Mesendoderm (in vitro differentiated cells): ENCODE measurements around the gene BRME1.

Experiments
- DNase-seq: peaks from one replicate; pipeline ENCODE4 v3.0.0; 2013
- H2AK5ac ChIP-seq: 2 replicates; pipeline ENCODE4 v1.6.1; 2013; ENCODE audit warnings: low read length, inconsistent platforms
- H2BK120ac ChIP-seq: 2 replicates; pipeline ENCODE4 v1.6.1; 2013; ENCODE audit warnings: low read depth, mild to moderate bottlenecking, low read length, moderate library complexity, mixed read lengths
- H2BK15ac ChIP-seq: replicated peaks from 2 replicates; pipeline ENCODE4 v1.6.1; 2013; ENCODE audit warnings: low read depth, mild to moderate bottlenecking, moderate library complexity
- H2BK5ac ChIP-seq: 2 replicates; pipeline ENCODE4 v1.6.1; 2013; ENCODE audit warnings: low read length, inconsistent platforms
- H3K18ac ChIP-seq: 2 replicates; pipeline ENCODE4 v1.6.1; 2013; ENCODE audit warnings: mild to moderate bottlenecking, low read length, mixed read lengths
- H3K23ac ChIP-seq: one replicate; pipeline ENCODE4 v1.6.1; 2013; ENCODE audit warnings: low read length
- H3K27ac ChIP-seq: 2 replicates; pipeline ENCODE4 v1.5.1; 2013; ENCODE audit warnings: low read depth, mild to moderate bottlenecking, inconsistent platforms, low read length, moderate library complexity
- H3K27me3 ChIP-seq: 2 replicates; pipeline ENCODE4 v1.6.1; 2013; ENCODE audit warnings: low read length, control low read depth, mild to moderate bottlenecking, inconsistent platforms; ENCODE audit not compliant: insufficient read depth, poor library complexity
- H3K36me3 ChIP-seq: 2 replicates; pipeline ENCODE4 v1.6.1; 2013; ENCODE audit warnings: low read length, inconsistent platforms; ENCODE audit not compliant: control insufficient read depth, insufficient read depth
- H3K4ac ChIP-seq: one replicate; pipeline ENCODE4 v1.6.1; 2013; ENCODE audit warnings: low read depth, mild to moderate bottlenecking, low read length, moderate library complexity
- H3K4me1 ChIP-seq: 2 replicates; pipeline ENCODE4 v1.6.1; 2013; ENCODE audit warnings: low read depth, low read length, inconsistent platforms; ENCODE audit not compliant: control insufficient read depth
- H3K4me2 ChIP-seq: 2 replicates; pipeline ENCODE4 v1.6.1; 2013; ENCODE audit warnings: low read length
- H3K4me3 ChIP-seq: 2 replicates; pipeline ENCODE4 v1.5.1; 2013; ENCODE audit warnings: mild to moderate bottlenecking, low read length
- H3K56ac ChIP-seq: one replicate; pipeline ENCODE4 v1.6.1; 2013; ENCODE audit warnings: low read length
- H3K79me1 ChIP-seq: 2 replicates; pipeline ENCODE4 v1.6.1; 2013; ENCODE audit warnings: low read length, inconsistent platforms
- H3K79me2 ChIP-seq: 2 replicates; pipeline ENCODE4 v1.6.1; 2013; ENCODE audit warnings: mild to moderate bottlenecking, low read length; ENCODE audit not compliant: control insufficient read depth, insufficient read depth
- H3K9ac ChIP-seq: 2 replicates; pipeline ENCODE4 v1.6.1; 2013; ENCODE audit warnings: low read length, inconsistent platforms
- H4K5ac ChIP-seq: one replicate; pipeline ENCODE4 v1.6.1; 2013; ENCODE audit warnings: low read length
- H4K8ac ChIP-seq: one replicate; pipeline ENCODE4 v1.6.1; 2013; ENCODE audit warnings: low read depth, mild to moderate bottlenecking, control low read depth, low read length, moderate library complexity
- WGBS: extraction: QIAGEN DNeasy Blood & Tissue Kit; methylation state at CpG from one replicate; pipeline ENCODE4 v1.1.7; 2013; ENCODE audit warnings: low lambda C conversion rate, missing lambda C conversion rate; ENCODE audit not compliant: insufficient coverage; ENCODE audit errors: extremely low coverage; 5-methylcytosine and 5-hydroxymethylcytosine counted together

The BRME1 gene

DNA sequence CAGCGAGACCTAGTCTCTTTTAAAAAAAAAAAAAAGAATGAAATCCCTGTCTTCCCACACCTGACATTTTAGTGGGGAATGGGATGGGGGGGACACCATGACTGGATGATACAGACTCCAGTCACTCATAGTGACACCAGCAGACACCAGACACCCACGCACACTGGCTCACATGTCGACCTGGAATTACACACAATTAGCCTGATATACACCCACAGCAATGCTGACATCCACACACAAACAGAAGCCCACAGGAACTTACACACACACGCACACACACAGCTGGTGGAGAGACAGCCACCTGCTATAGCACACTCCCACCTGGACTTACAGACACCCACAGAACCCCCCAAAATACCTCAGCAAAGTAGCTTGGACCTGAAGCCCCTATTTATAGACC is 37.3 kb downstream of the BRME1 start:
- Histone ChIP-seq H3K27me3 (no peaks in the 10 kb centered on the region), H3K36me3 (no peaks in the 10 kb centered on the region), H3K27ac (no peak overlapping the region), H3K79me1 (no peaks in the 10 kb centered on the region), H3K9ac (no peak overlapping the region), H2BK15ac (no peak overlapping the region), H2BK120ac (no peak overlapping the region), H3K56ac (no peak overlapping the region), H3K23ac (no peak overlapping the region), H3K4me2 (no peak overlapping the region), H3K4me1 (no peaks in the 10 kb centered on the region), H3K18ac (no peak overlapping the region), H2AK5ac (no peak overlapping the region), H4K5ac (no peak overlapping the region), H3K4me3 (no peak overlapping the region), H3K4ac (no peak overlapping the region), H4K8ac (no peak overlapping the region), H3K79me2 (no peaks in the 10 kb centered on the region), H2BK5ac (no peak overlapping the region)
- no CpG with 5 or more reads among the region's 4 CpGs for WGBS
- no peak for DNase-seq

DNA sequence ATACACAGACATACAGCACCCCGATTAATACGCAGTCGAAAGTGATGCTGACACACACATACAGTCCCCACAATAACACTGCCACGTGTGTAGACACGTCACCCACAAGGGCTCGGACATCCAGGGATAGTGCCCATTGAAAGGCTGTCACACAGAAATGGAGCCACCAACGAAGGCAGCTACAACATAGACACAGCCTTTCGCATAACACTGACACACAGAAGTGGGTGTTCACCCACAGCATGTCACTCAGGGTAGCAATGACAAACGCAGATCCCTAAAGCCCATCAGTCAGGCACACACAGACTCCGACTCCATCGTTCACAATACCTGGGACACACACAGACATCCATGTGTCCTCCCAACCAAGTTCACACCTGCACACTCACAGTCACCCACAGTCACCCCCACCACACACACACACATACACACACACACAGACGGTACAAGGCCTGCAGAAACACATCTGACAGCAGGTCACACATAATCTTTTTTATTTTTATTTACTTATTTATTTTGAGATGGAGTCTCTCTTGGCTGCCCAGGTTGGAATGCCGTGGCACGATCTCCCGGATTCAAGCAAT is 39.4 kb downstream of the BRME1 start:
- no peak overlapping the region for H3K23ac ChIP-seq
- peak overlapping the region; percentile 81 for H3K56ac ChIP-seq
- no peak overlapping the region for H2BK120ac ChIP-seq
- WGBS = no CpG with 5 or more reads among the region's 15 CpGs
- H3K4me3 ChIP-seq = no peak overlapping the region
- H3K9ac ChIP-seq = peak overlapping the region; percentile 60
- H3K79me1 ChIP-seq = no peaks in the 10 kb centered on the region
- no peak overlapping the region for H2BK5ac ChIP-seq
- H3K4me1 ChIP-seq = no peaks in the 10 kb centered on the region
- no peak overlapping the region for H4K8ac ChIP-seq
- H2BK15ac ChIP-seq = no peak overlapping the region
- H3K4me2 ChIP-seq = no peak overlapping the region
- H3K27ac ChIP-seq = no peak overlapping the region
- no peaks in the 10 kb centered on the region for H3K27me3 ChIP-seq
- no peak for DNase-seq
- H3K36me3 ChIP-seq = no peaks in the 10 kb centered on the region
- no peak overlapping the region for H4K5ac ChIP-seq
- H3K79me2 ChIP-seq = no peaks in the 10 kb centered on the region
- no peak overlapping the region for H2AK5ac ChIP-seq
- H3K4ac ChIP-seq = no peak overlapping the region
- H3K18ac ChIP-seq = no peak overlapping the region

- Histone ChIP-seq H3K23ac (no peak overlapping the region), H3K36me3 (no peaks in the 10 kb centered on the region), H3K4ac (peak overlapping the region; percentile 48), H2BK15ac (no peak overlapping the region), H2BK5ac (no peak overlapping the region), H3K56ac (peak overlapping the region; percentile 81), H3K79me2 (no peaks in the 10 kb centered on the region), H3K4me2 (peak overlapping the region; percentile 62), H3K27ac (no peak overlapping the region), H3K27me3 (no peaks in the 10 kb centered on the region), H2BK120ac (no peak overlapping the region), H3K4me1 (no peaks in the 10 kb centered on the region), H4K5ac (no peak overlapping the region), H3K18ac (peak overlapping the region; percentile 75), H4K8ac (peak overlapping the region; percentile 70), H2AK5ac (no peak overlapping the region), H3K4me3 (no peak overlapping the region), H3K9ac (peak overlapping the region; percentile 60), H3K79me1 (no peaks in the 10 kb centered on the region)
- no CpG with 5 or more reads among the region's 82 CpGs for WGBS
- no peak for DNase-seq
These were observed 40.1 kb downstream of the BRME1 start for GRCh38 chr19:13865571-13866462.

GRCh38 chr19:13864667-13865570 is 41.0 kb downstream of the BRME1 start:
- H3K23ac ChIP-seq = no peak overlapping the region
- H2BK15ac ChIP-seq = no peak overlapping the region
- no peak overlapping the region for H3K4ac ChIP-seq
- no CpG with 5 or more reads among the region's 113 CpGs for WGBS
- H3K4me3 ChIP-seq = no peak overlapping the region
- DNase-seq = no peak
- no peak overlapping the region for H2BK5ac ChIP-seq
- no peaks in the 10 kb centered on the region for H3K4me1 ChIP-seq
- H3K27ac ChIP-seq = no peak overlapping the region
- H3K79me2 ChIP-seq = no peaks in the 10 kb centered on the region
- no peak overlapping the region for H2BK120ac ChIP-seq
- H3K36me3 ChIP-seq = no peaks in the 10 kb centered on the region
- H4K8ac ChIP-seq = peak overlapping the region; percentile 70
- H3K9ac ChIP-seq = peak overlapping the region; percentile 36
- peak overlapping the region; percentile 67 for H3K56ac ChIP-seq
- H3K4me2 ChIP-seq = no peak overlapping the region
- no peaks in the 10 kb centered on the region for H3K27me3 ChIP-seq
- H3K79me1 ChIP-seq = no peaks in the 10 kb centered on the region
- no peak overlapping the region for H4K5ac ChIP-seq
- no peak overlapping the region for H2AK5ac ChIP-seq
- peak overlapping the region; percentile 75 for H3K18ac ChIP-seq

GRCh38 chr19:13864046-13864666 is 41.8 kb downstream of the BRME1 start:
- Histone ChIP-seq H2BK15ac (no peak overlapping the region), H4K8ac (no peak overlapping the region), H3K56ac (peak overlapping the region; percentile 67), H2AK5ac (no peak overlapping the region), H2BK120ac (no peak overlapping the region), H2BK5ac (no peak overlapping the region), H3K4ac (no peak overlapping the region), H3K36me3 (no peaks in the 10 kb centered on the region), H3K4me2 (no peak overlapping the region), H3K4me1 (no peaks in the 10 kb centered on the region), H3K79me1 (no peaks in the 10 kb centered on the region), H3K23ac (no peak overlapping the region), H3K27me3 (no peaks in the 10 kb centered on the region), H3K79me2 (no peaks in the 10 kb centered on the region), H3K9ac (peak overlapping the region; percentile 27), H3K18ac (no peak overlapping the region), H4K5ac (no peak overlapping the region), H3K4me3 (no peak overlapping the region), H3K27ac (no peak overlapping the region)
- no peak for DNase-seq
- no CpG with 5 or more reads among the region's 13 CpGs for whole genome bisulfite sequencing
